A172 (cell line): ENCODE results near the gene CPLANE1. TPM values are rescaled to one million over a fixed set of nuclear protein-coding genes. Genes with fewer than 3 reads are reported as not detected.
"Not testable (repeated sequence)": the region's sequence is repeated elsewhere in the genome, so short reads cannot be mapped to it uniquely, and the experiment has no call there.

ENCODE experiments used
- DNase-seq: peaks from one replicate; pipeline ENCODE4 v3.0.0-alpha.2; 2015; ENCODE audit warnings: low spot score
- total RNA-seq: library from RNA; depleted of rRNA; stranded (reverse); fragments of >200 nt; shearing (Covaris generic); gene quantifications from 2 replicates; pipeline ENCODE4 v1.2.3, GENCODE V29; 2014

Gene CPLANE1
- total RNA-seq, 1 experiment from 2014 or later: 24.6 TPM

DNA sequence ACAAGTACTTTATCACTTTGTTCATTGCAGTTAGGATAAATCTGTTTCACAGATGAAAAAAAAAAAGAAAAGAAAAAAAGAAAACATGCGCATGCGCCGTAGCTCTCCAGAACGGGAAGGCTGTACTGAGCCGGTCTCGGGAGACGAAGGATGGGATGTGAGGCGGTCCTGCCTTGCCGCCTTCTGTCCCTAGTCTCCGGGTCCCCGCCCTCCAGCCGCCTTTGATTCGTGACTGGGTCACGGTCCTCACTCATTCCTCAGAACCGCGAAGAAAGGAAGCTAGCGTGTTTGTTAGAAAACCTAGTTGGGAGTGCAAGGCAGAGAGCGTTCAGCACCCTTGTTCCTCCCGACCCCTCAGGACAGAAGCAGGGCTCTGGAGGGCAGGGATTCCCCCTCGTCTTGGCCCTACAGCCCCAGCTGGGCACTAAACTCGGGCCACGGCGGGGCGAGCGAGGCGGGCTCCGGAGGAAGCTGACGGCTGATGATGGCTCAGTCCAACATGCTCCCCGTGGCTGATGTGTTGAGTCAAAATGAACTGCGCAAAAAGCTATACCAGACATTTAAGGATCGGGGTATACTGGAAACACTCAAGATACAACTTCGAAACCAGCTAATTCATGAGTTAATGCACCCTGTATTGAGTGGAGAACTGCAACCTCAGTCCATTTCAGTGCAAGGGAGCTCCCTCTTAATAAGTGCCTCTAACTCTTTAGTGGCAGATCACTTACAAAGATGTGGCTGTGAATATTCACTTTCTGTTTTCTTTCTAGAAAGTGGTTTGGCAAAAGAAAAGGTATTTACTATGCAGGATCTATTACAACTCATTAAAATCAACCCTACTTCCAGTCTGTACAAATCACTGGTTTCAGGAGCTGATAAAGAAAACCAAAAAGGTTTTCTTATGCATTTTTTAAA lies 40.0 kb downstream of the CPLANE1 start:
- no peak for DNase-seq

DNA sequence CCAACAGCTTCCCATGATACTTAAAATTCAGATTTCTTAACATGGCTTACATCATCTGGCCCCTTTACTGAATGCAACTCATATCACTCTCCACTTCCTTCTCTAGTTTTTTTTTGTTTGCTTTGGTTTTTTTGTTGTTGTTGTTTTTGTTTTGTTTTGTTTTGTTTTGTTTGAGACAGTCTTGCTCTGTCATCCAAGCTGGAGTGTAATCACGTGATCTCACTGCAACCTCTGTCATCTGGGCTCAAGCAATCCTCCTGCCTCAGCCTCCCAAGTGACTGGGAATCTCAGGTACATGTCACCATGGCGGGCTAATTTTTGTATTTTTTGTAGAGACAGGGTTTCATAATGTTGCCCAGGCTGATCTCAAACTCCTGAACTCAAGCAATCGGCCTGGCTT lies 41.4 kb downstream of the CPLANE1 start:
- no peak for DNase-seq

DNA sequence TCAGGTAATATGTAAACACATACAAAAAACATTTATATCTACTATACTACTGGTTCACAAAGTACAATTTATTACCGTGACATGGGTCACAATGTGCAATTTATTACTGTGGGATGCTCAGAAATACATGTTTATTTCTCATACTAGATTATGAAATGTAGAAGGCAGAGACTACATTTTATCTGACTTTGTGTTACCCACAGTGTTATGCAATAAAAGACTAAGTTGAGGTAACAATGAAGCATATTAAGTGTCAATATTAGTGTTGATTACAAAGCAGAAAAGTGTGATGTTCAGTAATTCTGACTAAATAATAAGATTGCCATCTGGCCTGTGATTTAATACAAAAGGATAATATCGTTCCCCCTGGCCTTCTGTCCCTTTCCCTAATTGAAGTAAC lies 42.4 kb downstream of the CPLANE1 start:
- DNase-seq: no peak

DNA sequence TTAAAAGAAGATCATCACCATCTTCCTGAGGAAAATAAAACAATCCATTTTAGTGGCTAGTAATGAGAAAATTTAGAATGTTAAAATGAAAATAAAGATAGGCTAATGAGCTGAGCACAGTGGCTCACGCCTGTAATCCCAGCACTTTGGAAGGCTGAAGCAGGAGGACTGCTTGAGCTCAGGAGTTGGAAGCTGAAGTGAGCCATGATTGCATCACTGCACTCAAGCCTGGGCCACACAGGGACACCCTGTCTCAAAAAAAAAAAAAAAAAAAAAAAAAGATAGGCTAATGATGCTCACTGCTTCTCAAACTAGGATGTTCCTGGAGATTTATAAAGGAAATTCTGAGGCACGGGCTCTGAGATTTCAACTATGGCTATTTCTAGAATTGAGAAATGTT lies 50.3 kb downstream of the CPLANE1 start:
- peak; percentile 9 for DNase-seq

DNA sequence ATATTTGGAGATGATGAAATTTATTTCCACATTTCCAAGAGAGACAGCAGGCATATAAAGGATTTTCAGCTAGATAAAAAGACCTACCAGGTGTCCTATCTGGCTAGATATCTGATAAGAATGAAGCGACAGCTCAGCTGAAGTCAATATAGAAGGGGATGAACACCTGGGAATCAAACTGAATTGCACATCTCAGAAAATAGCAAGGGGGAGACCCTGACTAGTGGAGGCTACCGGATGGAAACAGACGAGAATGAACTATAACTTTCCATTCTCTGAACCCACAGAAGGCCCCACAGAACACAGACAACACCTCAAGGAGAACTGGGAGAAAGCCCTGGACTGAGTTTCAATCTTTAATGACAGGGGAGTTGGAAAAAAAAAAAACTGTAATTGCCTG lies 51.1 kb downstream of the CPLANE1 start:
- peak; percentile 11 for DNase-seq

DNA sequence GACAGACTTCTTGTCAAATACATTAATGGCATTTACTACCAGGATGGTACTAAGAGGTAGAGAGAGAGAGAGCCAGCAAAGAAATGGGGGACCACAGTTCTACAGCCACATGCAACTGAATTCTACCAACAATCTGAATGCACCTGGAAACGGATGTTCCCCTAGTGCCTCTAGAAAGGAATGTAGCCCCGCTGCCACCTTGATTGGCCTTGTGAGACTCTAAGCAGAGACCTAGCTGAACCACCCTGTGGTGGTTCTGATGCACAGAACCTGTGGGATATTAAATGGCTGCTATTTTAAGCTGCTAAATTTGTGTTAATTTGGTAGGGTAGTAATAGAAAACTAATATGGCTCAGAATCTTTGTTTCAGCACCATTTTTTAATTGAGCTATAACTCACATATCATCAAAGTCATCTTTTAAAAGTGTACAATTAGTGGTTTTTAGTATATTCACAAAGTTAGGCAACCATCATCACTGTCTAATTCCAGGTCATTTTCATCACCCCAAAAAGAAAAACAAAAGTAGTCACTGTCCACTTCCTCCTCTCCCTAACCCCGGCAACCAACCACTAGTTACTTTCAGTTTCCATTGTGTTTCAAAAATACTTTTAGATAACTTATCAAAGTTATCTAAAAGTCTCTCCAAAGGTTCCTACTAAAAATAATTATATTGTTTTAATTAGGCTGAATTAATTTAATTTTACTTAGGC lies 51.7 kb downstream of the CPLANE1 start:
- DNase-seq: peak; percentile 23

DNA sequence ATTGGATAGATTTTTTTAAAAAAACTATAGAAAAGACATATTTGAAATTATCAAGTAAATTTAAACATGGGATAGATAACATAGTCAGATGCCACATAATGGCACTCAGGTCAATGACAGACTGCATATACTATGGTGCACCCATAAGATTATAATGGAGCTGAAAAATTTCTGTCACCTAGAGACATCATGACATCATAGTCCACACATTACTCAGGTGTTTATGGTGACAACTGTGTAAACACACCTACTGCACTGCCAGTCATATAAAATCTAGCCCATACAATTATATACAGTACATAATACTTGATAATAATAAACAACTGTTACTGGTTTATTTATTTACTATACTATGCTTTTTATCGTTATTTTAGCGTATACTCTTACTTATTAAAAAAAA lies 58.6 kb downstream of the CPLANE1 start:
- DNase-seq: no peak

DNA sequence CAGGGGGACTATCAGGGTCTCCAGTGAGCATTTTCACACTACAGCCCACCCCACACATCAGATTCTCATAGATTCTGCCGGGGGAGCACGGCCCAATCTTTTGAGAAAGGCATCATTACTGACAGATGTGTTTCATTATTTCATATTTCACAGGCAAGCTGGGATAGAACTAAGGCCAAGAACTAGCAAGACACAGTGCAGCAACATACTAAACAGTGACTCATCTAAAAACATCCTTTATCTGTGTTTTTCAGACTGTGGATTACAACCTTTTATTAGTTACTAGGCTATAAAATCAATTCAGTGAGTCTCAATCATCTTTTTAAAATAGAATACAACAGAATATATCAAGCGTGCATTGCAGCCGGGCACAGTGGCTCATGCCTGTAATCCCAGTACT lies 59.8 kb downstream of the CPLANE1 start:
- DNase-seq: no peak

DNA sequence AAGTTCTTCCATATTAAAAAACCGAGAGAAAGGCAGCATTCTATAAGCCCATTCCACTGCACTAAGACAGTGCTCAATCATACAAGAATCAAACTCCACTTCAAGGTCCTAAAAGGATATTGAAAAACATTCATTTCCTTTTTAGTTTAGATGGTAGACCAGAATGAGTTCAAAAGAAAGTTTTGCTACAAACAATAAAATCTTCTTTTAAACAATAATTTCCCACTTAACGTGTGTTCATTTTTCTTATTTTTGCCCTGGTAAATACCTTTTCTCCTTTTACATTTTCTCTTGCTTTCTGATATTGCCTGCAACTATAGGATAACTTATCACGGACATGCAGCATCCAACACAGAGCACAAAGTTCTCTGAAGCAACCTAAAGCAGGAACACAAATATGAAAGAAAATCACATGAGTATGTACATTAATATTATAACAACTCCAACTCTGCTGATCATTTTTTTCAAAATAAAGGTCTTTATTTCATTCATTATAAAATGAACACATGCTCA lies 61.7 kb downstream of the CPLANE1 start:
- DNase-seq: no peak

DNA sequence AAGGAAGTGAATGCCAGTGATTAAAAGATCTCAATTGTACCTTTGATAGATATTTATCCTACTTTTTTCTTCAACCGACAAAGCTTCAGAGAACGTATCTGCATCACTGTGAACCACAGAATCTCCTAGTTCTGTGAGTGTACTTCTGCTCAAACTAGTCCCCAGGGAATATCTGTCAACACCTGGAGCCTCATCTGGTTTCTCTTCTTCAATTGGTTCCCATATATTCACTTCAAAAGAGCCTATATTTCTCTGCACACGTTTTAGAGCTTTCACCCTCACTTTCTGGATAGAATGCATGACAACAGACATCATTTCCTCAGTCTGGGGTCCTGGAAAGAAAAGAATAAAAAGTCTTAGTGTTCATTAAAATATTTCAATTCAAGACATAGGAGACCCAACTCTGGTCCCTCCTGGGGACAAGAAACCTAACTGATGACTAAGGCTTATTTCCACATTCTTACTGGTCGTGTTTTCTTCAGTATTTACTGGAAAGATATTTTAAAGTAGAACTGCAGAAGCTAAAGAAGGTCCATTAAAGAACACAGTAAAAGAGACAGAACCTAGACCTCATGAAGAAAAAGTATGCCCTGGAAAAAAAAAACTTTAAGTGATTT lies 64.3 kb downstream of the CPLANE1 start:
- DNase-seq: no peak

DNA sequence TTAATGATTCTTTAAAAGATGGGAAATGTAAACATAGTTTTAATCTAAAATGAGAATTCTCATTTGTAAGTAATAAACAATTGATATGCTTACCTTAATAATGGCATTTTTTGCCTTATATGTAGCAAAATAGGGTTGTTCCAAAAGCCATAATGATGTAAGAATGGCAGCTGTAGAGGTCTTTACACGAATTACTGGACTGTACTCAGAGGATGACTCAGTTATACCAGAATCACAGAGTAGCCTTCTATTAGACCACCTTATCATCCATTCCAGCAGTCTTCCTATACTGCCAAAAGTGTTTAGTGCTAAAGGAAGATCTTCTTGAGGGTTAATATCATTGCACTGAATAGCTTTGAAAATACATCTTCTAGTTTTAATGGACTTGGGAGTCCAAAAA lies 66.5 kb downstream of the CPLANE1 start:
- no peak for DNase-seq

DNA sequence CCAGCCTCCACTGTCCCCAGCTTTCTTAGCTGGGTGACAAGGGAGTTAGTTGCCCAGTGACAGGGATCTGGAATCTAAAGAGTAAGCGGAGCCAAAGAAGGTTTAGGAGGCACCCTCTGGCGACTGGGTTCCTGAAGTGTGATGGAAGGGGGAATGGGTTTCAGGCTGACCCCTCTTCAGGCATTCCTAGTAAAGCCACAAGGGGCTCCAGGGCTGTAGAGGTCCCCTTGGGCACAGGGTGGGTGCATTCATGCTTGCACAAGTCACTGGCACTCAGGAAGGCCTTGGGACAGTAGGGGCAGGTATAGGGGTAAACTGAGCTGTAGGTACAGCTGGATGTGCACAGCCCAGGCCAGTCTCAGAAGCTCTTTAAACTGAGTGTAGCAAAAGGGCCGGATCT lies 74.2 kb downstream of the CPLANE1 start:
- no peak for DNase-seq

DNA sequence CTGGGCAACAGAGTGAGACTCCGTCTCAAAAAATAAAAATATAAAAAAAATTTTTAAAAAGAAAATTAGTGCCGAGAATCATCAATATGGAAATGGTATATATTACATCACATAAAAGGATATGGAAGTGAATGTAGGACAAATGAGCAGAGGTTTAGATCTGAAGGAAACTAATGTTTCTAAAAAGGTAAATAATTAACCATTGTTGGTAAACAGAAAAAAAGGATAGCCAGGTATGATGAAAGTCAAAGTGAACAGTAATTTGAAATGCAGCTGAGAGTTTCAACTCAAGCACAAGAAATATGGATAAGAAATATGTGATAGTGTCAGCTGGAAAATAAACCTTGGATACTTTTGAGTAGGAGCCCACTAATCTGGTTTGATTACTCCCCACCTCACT lies 76.2 kb downstream of the CPLANE1 start:
- DNase-seq: no peak

DNA sequence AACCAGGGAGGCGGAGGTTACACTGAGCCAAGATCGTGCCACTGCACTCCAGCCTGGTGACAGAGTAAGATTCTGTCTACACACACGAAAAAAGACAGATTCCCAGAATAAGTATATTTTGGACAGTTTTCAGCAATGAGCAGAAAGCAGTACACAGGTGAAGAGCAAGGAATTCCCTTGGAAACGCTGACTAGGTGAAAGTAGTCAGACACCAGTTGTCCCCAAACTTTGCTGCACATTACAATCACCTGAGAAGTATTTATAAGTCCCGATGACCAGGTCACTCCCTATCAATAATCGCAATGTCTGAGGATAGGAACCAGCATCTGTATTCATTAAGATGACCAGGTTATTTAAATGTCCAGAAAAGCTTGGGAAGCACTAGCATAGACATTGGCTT lies 78.3 kb downstream of the CPLANE1 start:
- no peak for DNase-seq

DNA sequence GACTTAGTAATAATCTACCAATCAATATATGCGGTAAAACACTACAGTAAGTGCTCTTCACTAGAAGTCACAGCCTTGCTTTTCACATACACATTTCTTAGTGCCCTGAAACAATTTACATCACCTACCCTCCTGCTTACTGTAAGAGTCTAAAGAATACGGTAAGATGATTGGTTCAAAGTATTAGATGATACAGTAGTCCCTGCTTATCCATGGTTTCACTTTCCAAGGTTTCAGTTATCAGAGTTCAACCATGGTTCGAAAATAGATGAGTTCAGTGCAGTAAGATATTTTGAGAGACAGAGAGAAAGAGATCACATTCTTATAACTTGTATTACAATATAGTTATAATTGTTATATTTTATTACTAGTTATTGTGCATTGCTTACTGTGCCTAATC lies 83.0 kb downstream of the CPLANE1 start:
- no peak for DNase-seq

DNA sequence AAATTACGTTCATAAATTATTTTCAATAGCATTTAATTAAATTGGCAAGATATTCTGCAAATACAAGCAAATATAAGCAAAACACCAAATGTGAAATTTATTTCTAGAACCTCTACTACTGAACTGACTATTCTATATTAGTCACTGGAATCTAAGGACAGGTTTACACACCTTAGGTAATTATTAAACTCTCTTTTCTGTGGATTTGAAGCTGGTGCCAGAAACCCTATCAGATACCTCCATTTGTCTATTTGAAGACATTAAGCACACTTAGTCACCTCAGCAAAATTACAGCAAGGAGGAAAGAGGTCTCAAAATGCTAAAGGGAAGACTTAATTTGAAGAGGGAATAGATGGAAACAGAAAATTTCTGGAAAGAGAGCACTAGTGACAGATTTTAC lies 83.4 kb downstream of the CPLANE1 start:
- no peak for DNase-seq

DNA sequence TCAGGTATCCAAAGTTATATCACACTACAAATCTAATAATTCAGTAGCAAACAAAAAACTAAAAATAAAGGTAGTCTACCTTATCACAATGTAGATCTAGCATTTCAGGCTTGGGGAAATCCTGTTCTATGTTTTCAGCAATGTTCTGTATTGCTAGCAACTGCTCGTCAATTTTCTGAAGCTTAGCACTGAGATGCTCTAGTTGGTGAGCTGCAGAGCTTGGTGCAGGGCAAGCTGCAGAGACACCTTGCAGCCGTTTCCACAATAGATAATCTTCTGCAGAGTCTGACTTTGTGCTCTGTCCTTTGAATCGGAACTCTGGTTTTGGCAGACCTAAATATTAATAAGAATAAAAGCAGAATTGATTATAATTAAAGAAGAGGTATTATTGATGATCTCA lies 95.5 kb downstream of the CPLANE1 start:
- DNase-seq: no peak

DNA sequence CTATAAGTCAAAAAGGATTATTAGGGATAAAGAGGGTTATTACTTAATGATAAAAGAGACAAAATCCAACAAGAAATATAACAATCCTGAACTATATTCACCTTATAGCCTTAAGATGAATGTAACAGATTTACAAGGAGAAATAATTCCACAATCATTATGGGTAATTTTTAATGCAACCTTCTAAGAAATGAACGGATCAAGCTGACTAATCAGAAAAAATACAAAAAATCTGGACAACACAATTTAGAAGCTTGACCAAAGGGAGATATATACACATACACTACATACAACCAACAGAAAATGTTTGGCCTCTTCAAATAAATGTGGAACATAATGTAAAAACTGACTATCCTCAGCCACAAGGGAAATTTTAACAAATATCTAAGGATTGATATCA lies 102.3 kb downstream of the CPLANE1 start:
- no peak for DNase-seq

DNA sequence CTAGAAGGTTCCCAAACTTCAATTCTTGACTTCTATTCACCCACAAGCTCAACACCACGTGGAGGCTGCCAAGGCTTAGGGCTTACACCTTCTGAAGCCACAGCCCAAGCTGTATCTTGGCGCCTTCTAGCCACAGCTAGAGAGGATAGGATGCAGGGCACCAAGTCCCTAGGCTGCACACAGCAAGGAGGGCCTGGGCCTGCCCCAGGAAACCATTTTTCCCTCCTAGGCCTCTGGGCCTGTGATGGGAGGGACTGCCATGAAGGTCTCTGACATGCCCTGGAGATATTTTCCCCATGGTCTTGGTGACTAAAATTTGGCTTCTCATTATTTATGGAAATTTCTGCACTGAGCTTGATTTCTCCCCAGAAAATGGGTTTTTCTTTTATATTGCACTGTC lies 112.5 kb downstream of the CPLANE1 start:
- DNase-seq: no peak

DNA sequence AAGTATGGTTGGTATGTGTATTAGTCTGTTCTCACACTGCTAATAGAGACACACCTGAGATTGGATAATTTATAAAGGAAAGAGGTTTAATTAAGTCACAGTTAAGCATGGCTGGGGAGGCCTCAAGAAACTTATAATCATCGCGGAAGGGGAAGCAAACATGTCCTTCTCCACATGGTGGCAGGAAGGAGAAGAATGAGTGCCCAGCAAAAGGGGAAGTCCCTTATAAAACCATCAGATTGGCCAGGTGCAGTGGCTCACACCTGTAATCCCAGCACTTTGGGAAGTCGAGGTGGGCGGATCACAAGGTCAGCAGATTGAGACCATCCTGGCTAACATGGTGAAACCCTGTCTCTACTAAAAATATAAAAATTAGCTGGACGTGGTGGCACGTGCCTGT lies 113.9 kb downstream of the CPLANE1 start:
- DNase-seq: not testable (repeated sequence)

DNA sequence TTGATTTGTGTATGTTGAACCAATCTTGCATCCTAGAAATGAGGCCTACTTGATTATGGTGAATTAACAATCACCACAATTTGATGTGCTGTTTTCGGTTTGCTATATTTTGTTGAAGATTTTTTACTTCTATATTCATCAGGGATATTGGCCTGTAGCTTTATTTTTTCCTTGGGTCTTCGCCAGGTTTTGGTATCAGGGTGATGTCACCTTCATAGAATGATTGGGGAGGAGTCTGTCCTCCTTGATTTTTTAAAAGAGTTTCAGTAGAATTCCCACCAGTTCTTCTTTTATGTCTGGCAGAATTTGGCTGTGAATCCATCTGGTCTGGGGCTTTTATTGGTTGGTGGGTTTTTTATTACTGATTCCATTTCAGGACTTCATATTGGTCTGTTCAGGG lies 115.2 kb downstream of the CPLANE1 start:
- DNase-seq: no peak

DNA sequence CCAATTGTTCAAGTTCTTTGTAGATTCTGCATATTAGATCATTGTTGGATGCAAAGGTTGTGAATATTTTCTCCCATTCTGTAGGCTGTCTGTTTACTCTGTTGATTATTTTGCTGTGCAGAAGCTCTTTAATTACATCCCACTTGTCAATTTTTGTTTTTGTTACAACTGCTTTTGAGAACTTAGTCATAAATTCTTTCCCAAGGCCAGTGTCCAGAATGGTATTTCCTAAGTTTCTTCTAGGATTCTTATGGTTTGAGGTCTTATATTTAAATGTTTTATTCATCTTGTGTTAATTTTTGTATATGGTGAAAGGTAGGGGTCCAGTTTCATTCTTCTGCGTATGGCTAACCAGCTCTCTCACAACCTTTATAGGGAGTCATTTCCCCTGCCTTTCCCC lies 116.5 kb downstream of the CPLANE1 start:
- DNase-seq: no peak

DNA sequence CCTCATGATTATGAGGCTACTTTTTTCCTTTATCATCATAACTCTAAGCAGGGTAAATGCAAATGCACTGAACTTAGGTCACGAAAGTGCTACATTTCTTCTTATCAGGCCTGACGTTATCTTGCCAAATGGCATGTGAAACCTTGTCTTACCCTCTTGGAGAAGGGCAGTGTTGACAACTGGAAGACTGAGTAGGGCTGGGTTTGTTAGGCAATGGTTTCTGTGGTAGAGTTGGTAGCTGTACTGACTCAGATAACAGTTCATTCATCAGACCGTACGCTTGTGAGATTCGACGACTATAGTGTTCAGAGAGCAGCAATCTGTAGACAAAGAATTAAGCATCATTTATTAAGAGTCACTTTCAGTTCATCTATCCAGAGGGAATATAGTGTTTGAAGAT lies 127.7 kb downstream of the CPLANE1 start:
- DNase-seq: no peak
